PC-3 (cell line): ENCODE results near the gene TIMP1.

ENCODE experiments used
- CTCF ChIP-seq: fragments of 300-600 bp; sonication (generic); conservative IDR thresholded peaks from 2 replicates; pipeline ENCODE4 v1.5.1; 2017; ENCODE audit warnings: antibody characterized with exemption, low read depth, mild to moderate bottlenecking, low read length
- EZH2 ChIP-seq: fragments of 300-600 bp; sonication (generic); IDR thresholded peaks from one replicate; pipeline ENCODE4 v1.6.1; 2017; ENCODE audit warnings: antibody characterized with exemption, mild to moderate bottlenecking, low read length; ENCODE audit not compliant: unreplicated experiment
- EZH2phosphoT487 ChIP-seq: fragments of 300-600 bp; sonication (generic); IDR thresholded peaks from 2 replicates; pipeline ENCODE4 v1.6.1; 2018; ENCODE audit warnings: mild to moderate bottlenecking, antibody characterized with exemption, low read length, borderline replicate concordance

DNA sequence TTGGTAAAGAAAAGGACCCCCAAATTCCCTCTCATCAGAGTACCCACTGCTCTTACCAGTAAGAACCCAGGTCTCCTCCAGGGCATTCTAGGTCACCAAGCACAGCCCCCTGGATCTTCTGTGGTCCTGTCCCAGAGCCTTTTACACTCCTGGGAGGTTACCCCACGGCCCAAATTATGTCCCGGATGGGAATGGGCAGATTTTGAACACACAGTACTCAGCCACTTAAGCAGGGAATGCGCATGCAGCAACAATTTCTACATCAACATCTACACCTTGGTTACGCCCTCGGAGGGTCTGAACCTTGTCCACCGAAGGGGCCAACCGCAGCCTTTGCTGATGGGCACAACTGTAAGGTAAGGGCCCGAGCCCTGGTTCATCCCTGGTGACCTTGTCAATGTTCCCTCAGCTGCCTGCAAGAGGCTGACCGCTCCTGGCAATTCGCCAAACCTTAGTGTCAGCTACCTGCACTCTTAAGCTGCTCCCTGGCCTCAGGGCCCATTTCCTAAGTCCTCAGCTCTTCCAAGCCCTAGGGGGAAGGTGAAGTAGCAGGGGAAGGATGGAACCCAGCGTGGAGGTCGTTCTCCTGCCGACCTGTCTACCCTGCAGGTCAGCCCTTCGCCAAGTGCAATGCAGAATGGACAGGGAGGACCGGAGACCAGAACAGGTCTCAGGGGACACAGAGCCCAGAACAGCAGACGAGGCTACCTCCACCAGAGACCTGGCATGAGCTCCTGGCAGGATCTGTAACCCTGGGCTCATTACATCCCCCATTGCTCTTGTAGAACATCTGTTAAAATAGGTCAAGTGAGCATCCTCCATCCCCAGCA lies 5.9 kb downstream of the TIMP1 start:
- TF ChIP-seq CTCF, result no peak
- no peak for TF ChIP-seq EZH2
- no peak for TF ChIP-seq EZH2phosphoT487
